D721Med (cell line): ENCODE data around the gene SH3RF3.

Experiments used
- DNase-seq: peaks from one replicate; pipeline ENCODE4 v3.0.0; 2011; ENCODE audit warnings: low spot score; ENCODE audit not compliant: insufficient read length
- FAIRE-seq: peaks from 2 replicates; lab custom pipeline; 2011; peaks lifted over from hg19 to GRCh38; lab: Jason Lieb, UNC
- TF ChIP-seq, protein P1 (sequence below): IDR thresholded peaks from 2 replicates; pipeline ENCODE4 v1.5.1; 2012; ENCODE audit warnings: mild to moderate bottlenecking, control low read depth; ENCODE audit not compliant: insufficient read depth; ENCODE audit errors: missing control alignments

SH3RF3 gene

GRCh38 chr2:109285244-109285651, 156.2 kb downstream of the SH3RF3 start:
- FAIRE-seq (no peak), DNase-seq (no peak)
- TF ChIP-seq, protein P1, sequence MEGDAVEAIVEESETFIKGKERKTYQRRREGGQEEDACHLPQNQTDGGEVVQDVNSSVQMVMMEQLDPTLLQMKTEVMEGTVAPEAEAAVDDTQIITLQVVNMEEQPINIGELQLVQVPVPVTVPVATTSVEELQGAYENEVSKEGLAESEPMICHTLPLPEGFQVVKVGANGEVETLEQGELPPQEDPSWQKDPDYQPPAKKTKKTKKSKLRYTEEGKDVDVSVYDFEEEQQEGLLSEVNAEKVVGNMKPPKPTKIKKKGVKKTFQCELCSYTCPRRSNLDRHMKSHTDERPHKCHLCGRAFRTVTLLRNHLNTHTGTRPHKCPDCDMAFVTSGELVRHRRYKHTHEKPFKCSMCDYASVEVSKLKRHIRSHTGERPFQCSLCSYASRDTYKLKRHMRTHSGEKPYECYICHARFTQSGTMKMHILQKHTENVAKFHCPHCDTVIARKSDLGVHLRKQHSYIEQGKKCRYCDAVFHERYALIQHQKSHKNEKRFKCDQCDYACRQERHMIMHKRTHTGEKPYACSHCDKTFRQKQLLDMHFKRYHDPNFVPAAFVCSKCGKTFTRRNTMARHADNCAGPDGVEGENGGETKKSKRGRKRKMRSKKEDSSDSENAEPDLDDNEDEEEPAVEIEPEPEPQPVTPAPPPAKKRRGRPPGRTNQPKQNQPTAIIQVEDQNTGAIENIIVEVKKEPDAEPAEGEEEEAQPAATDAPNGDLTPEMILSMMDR: no peak

GRCh38 chr2:109287413-109287812, 158.4 kb downstream of the SH3RF3 start:
- TF ChIP-seq, protein P1: no peak
- FAIRE-seq (no peak), DNase-seq (no peak)

DNA sequence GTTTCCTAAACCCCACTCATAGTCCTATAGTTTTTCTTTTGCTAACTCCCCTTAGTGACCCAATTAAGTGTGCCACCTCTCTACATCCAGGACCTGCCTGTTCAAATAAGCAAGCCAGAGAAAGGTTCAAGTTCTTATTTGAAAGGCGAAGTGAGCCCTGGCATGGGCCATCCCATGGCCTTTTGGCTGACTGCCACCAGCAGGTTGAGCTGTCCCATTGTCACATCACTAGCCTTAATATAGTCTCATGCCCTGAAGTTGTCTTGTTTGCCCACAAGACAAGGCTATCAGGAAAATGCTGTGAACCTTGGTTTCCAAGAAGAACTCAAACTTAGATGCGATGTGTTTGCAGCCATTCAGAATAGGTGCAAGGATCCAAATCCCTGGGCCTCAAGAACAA, 158.8 kb downstream of the SH3RF3 start:
- FAIRE-seq (no peak), DNase-seq (no peak)
- TF ChIP-seq, protein P1: no peak

GRCh38 chr2:109288544-109289368, 159.8 kb downstream of the SH3RF3 start:
- DNase-seq (no peak), FAIRE-seq (no peak)
- TF ChIP-seq, protein P1: no peak

DNA sequence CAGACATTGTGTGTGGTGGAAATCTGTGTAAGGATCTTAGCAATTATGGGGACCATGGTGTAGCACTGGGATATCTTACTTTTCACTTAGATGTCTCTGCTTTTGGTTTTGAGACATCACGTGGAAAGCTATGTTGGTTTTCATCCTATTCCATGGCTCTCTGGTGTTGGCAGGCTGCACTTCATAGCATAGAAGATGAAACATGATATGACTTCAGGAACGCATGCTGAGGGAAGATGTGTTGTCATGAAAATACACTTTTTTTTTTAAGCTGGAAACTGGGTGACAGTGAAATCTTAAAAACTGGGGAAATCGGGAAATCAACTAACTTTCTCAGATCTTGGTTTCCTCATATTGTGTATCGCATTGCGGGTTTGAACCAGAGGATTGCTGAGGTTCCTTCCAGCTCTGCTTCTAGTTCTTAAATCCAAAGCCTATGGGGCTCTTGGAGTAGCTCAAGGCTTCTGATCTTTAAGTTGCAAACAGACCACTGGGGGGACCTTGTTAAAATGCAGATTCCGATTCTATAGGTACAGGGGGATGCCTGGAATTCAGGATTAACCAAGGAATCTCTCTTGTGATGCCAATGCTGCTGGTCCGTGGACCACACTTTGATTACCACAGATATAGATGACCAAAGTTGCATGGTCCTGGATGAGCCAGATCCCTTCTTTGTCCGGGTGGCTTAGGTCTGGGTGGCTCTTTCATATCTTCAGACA, 160.7 kb downstream of the SH3RF3 start:
- DNase-seq (no peak), FAIRE-seq (no peak)
- TF ChIP-seq, protein P1: no peak

DNA sequence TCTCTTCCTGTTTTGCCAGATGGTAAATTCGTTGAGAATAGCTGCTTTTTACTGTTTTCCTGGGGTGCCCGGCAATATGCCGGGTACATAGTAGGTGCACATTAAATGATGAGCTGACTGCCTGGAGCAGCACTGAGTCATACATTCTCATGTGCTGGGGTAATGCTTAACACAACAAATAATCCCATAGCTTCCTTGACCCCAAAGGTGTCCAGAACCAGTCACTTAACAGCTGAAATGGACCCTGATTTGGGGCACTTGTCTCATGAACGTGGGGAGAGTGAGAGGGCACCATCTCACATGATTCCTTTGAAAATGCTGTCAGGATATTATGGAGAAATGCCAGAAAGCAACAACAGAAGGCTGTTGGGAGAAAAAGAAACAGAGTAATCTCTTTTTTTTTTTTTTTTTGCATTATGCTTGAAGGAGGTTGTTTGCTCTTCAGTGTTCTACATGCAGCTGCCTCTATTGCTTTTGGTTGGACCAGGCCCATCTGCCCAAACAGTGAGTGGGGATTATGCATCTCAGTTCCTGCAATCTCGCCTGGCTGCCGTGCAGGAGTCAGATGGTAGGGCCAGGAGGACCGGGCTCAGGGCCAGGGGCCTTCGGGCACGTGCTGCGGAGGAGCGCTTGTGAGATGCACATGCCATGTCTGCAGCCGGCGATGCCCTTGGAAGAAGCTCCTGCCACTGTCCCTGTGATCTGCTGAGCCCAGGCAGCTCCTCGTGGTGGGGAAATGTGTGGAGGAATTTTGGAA, 162.1 kb downstream of the SH3RF3 start:
- FAIRE-seq: no peak
- DNase-seq: no peak
- TF ChIP-seq, protein P1: no peak
